Cardiac fibroblast (primary cell): ENCODE measurements around the gene FAM171A1.

Experiments
- DNase-seq, 2 donors: peaks; one replicate each; pipeline versions ENCODE4 v3.0.0 to v3.0.0-alpha.2; 2010; ENCODE audit warnings: low read depth in 2 of 2
- H3K4me3 ChIP-seq, 2 donors: replicated peaks in 1 of 2; 1 replicate in 1 of 2; 2 replicates in 1 of 2; pipeline ENCODE4 v1.5.1; 2011; ENCODE audit warnings: low read depth in 2 of 2, low read length in 2 of 2, mild to moderate bottlenecking in 2 of 2, moderate library complexity in 1 of 2
- CTCF ChIP-seq: IDR thresholded peaks from one replicate; pipeline ENCODE4 v1.5.1; 2011; ENCODE audit warnings: low read depth, mild to moderate bottlenecking, low read length, inconsistent platforms

Gene FAM171A1

GRCh38 chr10:15387021-15387420, 15.9 kb upstream of the FAM171A1 start:
- no peak overlapping the region for H3K4me3 ChIP-seq
- no peak for TF ChIP-seq CTCF
- no peak for DNase-seq

- no peak for DNase-seq
- TF ChIP-seq CTCF = no peak
- no peak overlapping the region for H3K4me3 ChIP-seq
Measured at GRCh38 chr10:15385552-15386455, 14.7 kb upstream of the FAM171A1 start.

- DNase-seq = no peak
- no peak overlapping the region for H3K4me3 ChIP-seq
- TF ChIP-seq CTCF = no peak
Measured at GRCh38 chr10:15381420-15381819, 10.3 kb upstream of the FAM171A1 start.

GRCh38 chr10:15379078-15379477, 8.0 kb upstream of the FAM171A1 start:
- no peak overlapping the region for H3K4me3 ChIP-seq
- no peak for TF ChIP-seq CTCF
- no peak for DNase-seq

GRCh38 chr10:15378569-15378968, 7.5 kb upstream of the FAM171A1 start:
- no peak overlapping the region for H3K4me3 ChIP-seq
- no peak for TF ChIP-seq CTCF
- DNase-seq = no peak

GRCh38 chr10:15374566-15374965, 3.5 kb upstream of the FAM171A1 start:
- no peak for TF ChIP-seq CTCF

GRCh38 chr10:15374156-15374555, 3.1 kb upstream of the FAM171A1 start:
- no peak for TF ChIP-seq CTCF
- H3K4me3 ChIP-seq = no peak overlapping the region
- DNase-seq = no peak

More at GRCh38 chr10:15374566-15374965, 3.5 kb upstream of the FAM171A1 start:
- no peak overlapping the region for H3K4me3 ChIP-seq
- DNase-seq = no peak
